K562 (cell line): ENCODE measurements around the gene PLAAT5. TPM values are rescaled to one million over a fixed set of nuclear protein-coding genes. Genes with fewer than 3 reads are reported as not detected.

Experiments used
- ATF7 ChIP-seq: fragments of 450-650 bp; IDR thresholded peaks from 2 replicates; pipeline ENCODE4 v1.7.1; 2014; ENCODE audit warnings: mild to moderate bottlenecking, moderate library complexity
- BCL6 ChIP-seq: fragments of 250-450 bp; sonication (Bioruptor Pico); IDR thresholded peaks from 2 replicates; pipeline ENCODE4 v1.4.0; 2020
- CBFA2T2 ChIP-seq: fragments of 450-650 bp; conservative IDR thresholded peaks from 2 replicates; pipeline ENCODE4 v1.6.1; 2017; ENCODE audit warnings: mild to moderate bottlenecking
- COPS2 ChIP-seq: fragments of 450-650 bp; conservative IDR thresholded peaks from 2 replicates; pipeline ENCODE4 v1.6.1; 2016; ENCODE audit warnings: mild to moderate bottlenecking, moderate library complexity
- E4F1 ChIP-seq: fragments of 250-450 bp; sonication (Bioruptor Pico); IDR thresholded peaks from 2 replicates; pipeline ENCODE4 v1.5.0; 2021; ENCODE audit warnings: mild to moderate bottlenecking, borderline replicate concordance
- FOXJ3 ChIP-seq: sonication (generic); formaldehyde crosslinking; IDR thresholded peaks from 2 replicates; pipeline ENCODE4 v1.4.0; 2020; ENCODE audit warnings: mild to moderate bottlenecking, missing genetic modification reagents
- KDM4B ChIP-seq, 2 experiments: fragments of 450-650 bp in 1 of 2; sonication (generic) in 1 of 2; IDR thresholded peaks; 2 replicates each; pipeline ENCODE4 v1.6.1; 2016 to 2017; ENCODE audit warnings: borderline replicate concordance in 2 of 2, antibody characterized with exemption in 1 of 2, low read depth in 1 of 2, mild to moderate bottlenecking in 1 of 2
- KLF16 ChIP-seq: IDR thresholded peaks from 2 replicates; pipeline ENCODE4 v1.6.1; 2016; ENCODE audit warnings: antibody characterized with exemption
- MAFK ChIP-seq: IDR thresholded peaks from 2 replicates; pipeline ENCODE4 v1.6.1; 2011; ENCODE audit warnings: low read length, improper control_type of control experiment
- MCM3 ChIP-seq: fragments of 450-650 bp; IDR thresholded peaks from 2 replicates; pipeline ENCODE4 v1.6.1; 2016
- NCOA6 ChIP-seq: fragments of 450-650 bp; IDR thresholded peaks from 2 replicates; pipeline ENCODE4 v1.6.1; 2017; ENCODE audit warnings: mild to moderate bottlenecking
- NEUROD1 ChIP-seq: fragments of 150-350 bp; IDR thresholded peaks from 2 replicates; pipeline ENCODE4 v1.6.1; 2014; ENCODE audit warnings: borderline replicate concordance, low read length, low read depth; ENCODE audit not compliant: partially characterized antibody
- NONO ChIP-seq, 2 experiments: fragments of 200-400 bp in 1 of 2; fragments of 450-650 bp in 1 of 2; formaldehyde crosslinking in 1 of 2; IDR thresholded peaks; 2 replicates each; pipeline ENCODE4 v1.6.1; 2017; ENCODE audit warnings: low read depth in 2 of 2, mild to moderate bottlenecking in 2 of 2, moderate library complexity in 2 of 2, low read length in 1 of 2
- NRF1 ChIP-seq, 2 experiments: fragments of 450-650 bp; IDR thresholded peaks in 1 of 2; conservative IDR thresholded peaks in 1 of 2; 2 replicates each; pipeline ENCODE4 v1.6.1; 2014; ENCODE audit warnings: mild to moderate bottlenecking in 2 of 2
- PHB ChIP-seq: fragments of 250-450 bp; sonication (Bioruptor Pico); IDR thresholded peaks from 2 replicates; pipeline ENCODE4 v1.5.0; 2021
- POLR2AphosphoS5 ChIP-seq: IDR thresholded peaks from 2 replicates; pipeline ENCODE4 v1.6.1; 2011; ENCODE audit warnings: mild to moderate bottlenecking, low read depth, low read length, moderate library complexity; ENCODE audit not compliant: control insufficient read depth, insufficient read depth
- RBM34 ChIP-seq: fragments of 200-400 bp; formaldehyde crosslinking; IDR thresholded peaks from 2 replicates; pipeline ENCODE4 v1.6.1; 2018; ENCODE audit warnings: low read length, borderline replicate concordance; ENCODE audit not compliant: insufficient read depth
- RUNX1 ChIP-seq: sonication (generic); IDR thresholded peaks from 2 replicates; pipeline ENCODE4 v1.6.1; 2016; ENCODE audit warnings: antibody characterized with exemption, low read depth
- SMARCA5 ChIP-seq: fragments of 450-650 bp; IDR thresholded peaks from 2 replicates; pipeline ENCODE4 v1.6.1; 2016
- THRAP3 ChIP-seq: fragments of 450-650 bp; IDR thresholded peaks from 2 replicates; pipeline ENCODE4 v1.6.1; 2016; ENCODE audit warnings: mild to moderate bottlenecking, inconsistent platforms, borderline replicate concordance
- TOE1 ChIP-seq, 2 experiments: fragments of 450-650 bp in 1 of 2; sonication (generic) in 1 of 2; formaldehyde crosslinking in 1 of 2; IDR thresholded peaks; 2 replicates each; pipeline versions ENCODE4 v1.7.1 to v1.8.0; 2016 to 2022; ENCODE audit warnings: borderline replicate concordance in 2 of 2, mild to moderate bottlenecking in 2 of 2, antibody characterized with exemption in 1 of 2, inconsistent platforms in 1 of 2, low read depth in 1 of 2, missing genetic modification reagents in 1 of 2, moderate library complexity in 1 of 2
- ZBTB2 ChIP-seq: fragments of 450-650 bp; IDR thresholded peaks from 2 replicates; pipeline ENCODE4 v1.6.1; 2016; ENCODE audit warnings: antibody characterized with exemption
- ZBTB26 ChIP-seq: fragments of 450-650 bp; formaldehyde crosslinking; IDR thresholded peaks from 2 replicates; pipeline ENCODE4 v1.4.0; 2022; ENCODE audit warnings: missing genetic modification characterization
- ZNF12 ChIP-seq: sonication (generic); formaldehyde crosslinking; IDR thresholded peaks from 2 replicates; pipeline ENCODE4 v1.4.0; 2020; ENCODE audit warnings: mild to moderate bottlenecking, missing genetic modification reagents
- ZNF311 ChIP-seq: fragments of 250-450 bp; sonication (Bioruptor Pico); IDR thresholded peaks from 2 replicates; pipeline ENCODE4 v1.4.0; 2020; ENCODE audit warnings: mild to moderate bottlenecking, moderate library complexity
- ZNF583 ChIP-seq: fragments of 250-450 bp; sonication (Bioruptor Pico); IDR thresholded peaks from 2 replicates; pipeline ENCODE4 v1.4.0; 2020
- polyA plus RNA-seq, 8 experiments: library from polyadenylated mRNA; depleted of rRNA in 4 of 8; stranded (reverse) in 5 of 8; unstranded in 3 of 8; fragments of >200 nt; fragmentation: Nextera tagmentation in 2 of 8; fragmentation: Illumina TruSeq in 1 of 8; extraction: Ambion mirVana in 2 of 8; extraction: Trizol in 1 of 8; gene quantifications; 2 replicates each; pipeline versions ENCODE4 v1.2.1 to v1.2.3, GENCODE V29; 2011 to 2014; ENCODE audit warnings: inconsistent platforms in 1 of 8, missing spikeins in 1 of 8
- total RNA-seq, 7 experiments: library from RNA; depleted of rRNA in 6 of 7; stranded (reverse); fragments of >200 nt in 6 of 7; fragmentation: Illumina TruSeq in 2 of 7; extraction: Trizol in 2 of 7; gene quantifications; 2 replicates each; pipeline versions ENCODE4 v1.2.1 to v1.2.3, GENCODE V29; 2011 to 2021; ENCODE audit warnings: low replicate concordance in 1 of 7

The PLAAT5 gene
- total and polyA plus RNA-seq, 9 of the 15 experiments (the other 6 are each of a cell fraction or from before 2014, with no cell fraction given): not detected

GRCh38 chr11:63517156-63517555 lies 26.2 kb upstream of the PLAAT5 start (continued):
- TF ChIP-seq E4F1 (CRISPR knock-in tag): no peak
- TF ChIP-seq ZBTB2: no peak
- no peak for TF ChIP-seq ZNF311 (CRISPR knock-in tag)
- no peak for TF ChIP-seq RUNX1
- TF ChIP-seq KLF16: peak; percentile 84
- peak; percentile 24 for TF ChIP-seq NEUROD1
- TF ChIP-seq ZNF583: no peak
- TF ChIP-seq MCM3: no peak
- no peak for TF ChIP-seq NCOA6
- TF ChIP-seq BCL6: no peak
- no peak for TF ChIP-seq KDM4B (IDR thresholded peaks at IDR 0.05; ENCODE audit: borderline replicate concordance in 2 of 2, low read depth in 1 of 2)
- no peak for TF ChIP-seq NONO (IDR thresholded peaks at IDR 0.05; ENCODE audit: low read depth in 2 of 2, low read length in 1 of 2)
- no peak for TF ChIP-seq COPS2
- peak; percentile 88 for TF ChIP-seq CBFA2T2
- TF ChIP-seq TOE1 (IDR thresholded peaks at IDR 0.05; ENCODE audit: borderline replicate concordance): peak; percentile 58; the same call in 1 of the 2 replicates
- no peak for TF ChIP-seq TOE1 (CRISPR knock-in tag; IDR thresholded peaks at IDR 0.05; ENCODE audit: borderline replicate concordance, low read depth)
- TF ChIP-seq POLR2AphosphoS5: peak; percentile 88
- TF ChIP-seq PHB (CRISPR knock-in tag): no peak
- TF ChIP-seq THRAP3: no peak
- TF ChIP-seq MAFK: no peak
- TF ChIP-seq ATF7: no peak
- TF ChIP-seq ZNF12: no peak
- TF ChIP-seq RBM34: no peak
- TF ChIP-seq SMARCA5: 0 out of 2 replicates have a peak, but pooled peaks have one; percentile 3
- TF ChIP-seq FOXJ3 (CRISPR knock-in tag): no peak
- TF ChIP-seq ZBTB26: no peak
- no peak for TF ChIP-seq NRF1 (conservative IDR thresholded peaks at IDR 0.05 in 1 of 2, IDR thresholded peaks at IDR 0.05 in 1 of 2)
